Gastroesophageal sphincter (tissue), 4 donors: ENCODE measurements around the gene MYCN. TPM values are rescaled to one million over a fixed set of nuclear protein-coding genes. Genes with fewer than 3 reads are reported as not detected.

ENCODE experiments used
- ATAC-seq: fragments of 150-250 bp; one replicate; pipeline ENCODE4 v1.9.1; 2016; ENCODE audit warnings: mild to moderate bottlenecking, moderate library complexity
- H3K27ac ChIP-seq, 4 donors: fragments of 200-600 bp; sonication (generic) in 3 of 4; 1 replicate in 3 of 4; 2 replicates in 1 of 4; pipeline ENCODE4 v1.5.1; 2016 to 2019
- H3K27me3 ChIP-seq: fragments of 200-600 bp; sonication (generic); one replicate; pipeline ENCODE4 v1.5.1; 2019
- H3K36me3 ChIP-seq, 2 donors: fragments of 200-600 bp; sonication (generic); one replicate each; pipeline ENCODE4 v1.5.1; 2019; ENCODE audit warnings: control low read depth in 1 of 2
- H3K4me1 ChIP-seq, 3 donors: fragments of 200-600 bp; sonication (generic); 1 replicate in 2 of 3; 2 replicates in 1 of 3; pipeline ENCODE4 v1.5.1; 2016 to 2019; ENCODE audit warnings: control low read depth in 2 of 3
- H3K4me3 ChIP-seq, 2 donors: fragments of 200-600 bp; sonication (generic); one replicate each; pipeline ENCODE4 v1.5.1; 2019; ENCODE audit warnings: mild to moderate bottlenecking in 1 of 2, moderate library complexity in 1 of 2
- H3K9me3 ChIP-seq, 3 donors: fragments of 200-600 bp; sonication (generic); one replicate each; pipeline ENCODE4 v1.5.1; 2017 to 2019; ENCODE audit warnings: control low read depth in 2 of 3
- CTCF ChIP-seq, 4 experiments: fragments of 200-600 bp in 2 of 4; fragments of 450-650 bp in 2 of 4; sonication (generic) in 1 of 4; IDR thresholded peaks; one replicate each; pipeline ENCODE4 v1.5.1; 2017 to 2019; ENCODE audit warnings: antibody characterized with exemption in 4 of 4, mild to moderate bottlenecking in 2 of 4, moderate library complexity in 2 of 4
- EP300 ChIP-seq: sonication (generic); formaldehyde crosslinking; IDR thresholded peaks from one replicate; pipeline ENCODE4 v1.6.1; 2017; ENCODE audit warnings: antibody characterized with exemption, mild to moderate bottlenecking
- POLR2A ChIP-seq, 2 donors: fragments of 450-650 bp; IDR thresholded peaks; one replicate each; pipeline ENCODE4 v1.6.1; 2017; ENCODE audit warnings: antibody characterized with exemption in 2 of 2, mild to moderate bottlenecking in 2 of 2, moderate library complexity in 1 of 2
- POLR2AphosphoS5 ChIP-seq: sonication (generic); formaldehyde crosslinking; IDR thresholded peaks from one replicate; pipeline ENCODE4 v1.6.1; 2017; ENCODE audit warnings: antibody characterized with exemption
- WGBS, 2 donors: methylation state at CpG; one replicate each; pipeline ENCODE4 v1.1.5; 2018; ENCODE audit warnings: low coverage in 1 of 2; 5-methylcytosine and 5-hydroxymethylcytosine counted together
- total RNA-seq, 4 donors: library from RNA; depleted of rRNA; stranded (reverse); fragments of >200 nt; gene quantifications; one replicate each; pipeline ENCODE4 v1.1.0, GENCODE V29; 2016

Gene MYCN
- total RNA-seq, 4 donors from 2014 or later, result 0.13 to 0.46 (median 0.35) TPM; not detected in 1

DNA sequence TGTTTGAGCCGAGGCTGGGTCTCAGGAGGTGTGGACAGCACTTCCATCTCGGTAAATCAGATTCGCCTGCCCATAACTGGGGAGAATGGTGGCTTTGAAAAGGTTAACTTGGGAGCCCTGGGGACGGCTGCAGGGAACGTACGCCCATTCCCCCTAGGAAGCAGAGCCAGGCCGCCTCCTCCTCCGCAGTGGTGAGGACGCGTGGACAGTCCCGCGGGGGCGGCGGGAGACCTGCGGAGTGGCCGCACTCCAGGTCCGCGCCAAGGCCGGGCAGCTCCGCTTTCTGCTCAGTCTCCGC is 845 bp upstream of the MYCN start:
- TF ChIP-seq CTCF (IDR thresholded peaks at IDR 0.05) (peak in 1 of 4 experiments; percentile 84), EP300 (no peak), POLR2AphosphoS5 (no peak), POLR2A (IDR thresholded peaks at IDR 0.05) (no peak)
- Histone ChIP-seq H3K9me3 (no peaks in the 10 kb centered on the region), H3K4me1 (peaks cover 0 to 53% (median 31%) of the 10 kb centered on the region in 3 donors), H3K36me3 (no peaks in the 10 kb centered on the region), H3K27ac (no peak overlapping the region), H3K27me3 (peaks cover 54% of the 10 kb centered on the region), H3K4me3 (peak overlapping the region in 1 of 2 donors; percentile 52)
- WGBS, 2 donors, result 0 to 6% methylated on average over 3 to 10 of the region's 21 CpGs
- peak; percentile 74 for ATAC-seq

GRCh38 chr2:15940661-15941480 is 521 bp downstream of the MYCN start:
- WGBS, 2 donors, result 0% methylated on average over 4 of the region's 52 CpGs; no CpG with 5 or more reads in 1 of the 2 donors
- peaks cover 0 to 5% of the 10 kb centered on the region in 2 donors for H3K36me3 ChIP-seq
- no peak for ATAC-seq
- peaks cover 0 to 53% (median 31%) of the 10 kb centered on the region in 3 donors for H3K4me1 ChIP-seq
- H3K9me3 ChIP-seq, result no peaks in the 10 kb centered on the region
- no peak overlapping the region for H3K27ac ChIP-seq
- H3K27me3 ChIP-seq, result peaks cover 62% of the 10 kb centered on the region
- no peak for TF ChIP-seq CTCF (IDR thresholded peaks at IDR 0.05)
- H3K4me3 ChIP-seq, result peak overlapping the region; percentile 15 to 52

GRCh38 chr2:15941481-15941850 is 1.1 kb downstream of the MYCN start:
- peaks cover 0 to 5% of the 10 kb centered on the region in 2 donors for H3K36me3 ChIP-seq
- H3K4me1 ChIP-seq, result peaks cover 0 to 53% (median 31%) of the 10 kb centered on the region in 3 donors
- TF ChIP-seq EP300 (no peak), POLR2A (IDR thresholded peaks at IDR 0.05) (no peak), CTCF (IDR thresholded peaks at IDR 0.05) (no peak), POLR2AphosphoS5 (no peak)
- WGBS, 2 donors, result 0% methylated on average over 3 to 6 of the region's 14 CpGs
- no peak overlapping the region for H3K27ac ChIP-seq
- ATAC-seq, result no peak
- H3K4me3 ChIP-seq, result peak overlapping the region in 1 of 2 donors; percentile 52
- H3K9me3 ChIP-seq, result no peaks in the 10 kb centered on the region
- peaks cover 63% of the 10 kb centered on the region for H3K27me3 ChIP-seq

- Histone ChIP-seq H3K27ac (peak overlapping the region in 1 of 4 donors; percentile 24), H3K4me1 (peaks cover 0 to 53% (median 31%) of the 10 kb centered on the region in 3 donors), H3K27me3 (peaks cover 63% of the 10 kb centered on the region), H3K4me3 (peak overlapping the region; percentile 3 to 52), H3K36me3 (peaks cover 0 to 5% of the 10 kb centered on the region in 2 donors), H3K9me3 (no peaks in the 10 kb centered on the region)
- ATAC-seq, result no peak
- TF ChIP-seq EP300, result no peak
- no CpG with 5 or more reads among the region's 98 CpGs for WGBS, 2 donors
Observed at GRCh38 chr2:15941871-15942710, 1.7 kb downstream of the MYCN start.

DNA sequence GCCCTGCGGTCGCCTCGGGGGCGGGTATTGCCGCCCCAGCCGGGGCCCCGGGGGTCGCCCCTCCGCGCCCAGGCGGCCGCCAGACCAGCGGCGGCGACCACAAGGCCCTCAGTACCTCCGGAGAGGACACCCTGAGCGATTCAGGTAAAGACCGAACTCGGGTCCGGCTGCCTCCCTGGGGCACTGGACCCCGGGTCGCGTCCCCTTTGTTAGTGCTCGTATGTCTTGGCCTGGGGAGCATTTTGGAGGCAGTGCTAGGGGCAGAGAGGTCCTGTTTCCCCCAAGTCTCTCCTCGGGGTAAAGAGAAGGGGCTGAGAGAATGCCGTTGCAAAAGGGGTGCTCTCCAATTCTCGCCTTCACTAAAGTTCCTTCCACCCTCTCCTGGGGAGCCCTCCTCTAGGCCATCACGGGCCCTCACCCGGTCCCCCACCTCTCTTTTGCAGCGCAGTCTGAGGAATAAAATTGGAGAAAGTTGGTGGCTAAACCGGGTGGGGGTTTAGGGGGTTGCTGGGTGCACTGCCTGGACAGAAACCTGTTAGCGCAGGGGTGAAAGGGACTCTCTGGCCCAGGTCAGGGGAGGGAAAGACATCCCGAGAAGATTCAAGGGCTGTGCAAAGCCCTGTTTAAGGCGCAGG is 2.5 kb downstream of the MYCN start:
- Histone ChIP-seq H3K4me3 (peak overlapping the region in 1 of 2 donors; percentile 52), H3K27ac (no peak overlapping the region), H3K9me3 (no peaks in the 10 kb centered on the region), H3K36me3 (peaks cover 0 to 5% of the 10 kb centered on the region in 2 donors), H3K27me3 (peaks cover 63% of the 10 kb centered on the region), H3K4me1 (peaks cover 0 to 53% (median 31%) of the 10 kb centered on the region in 3 donors)
- 32 to 38% methylated on average over 6 to 14 of the region's 34 CpGs for whole genome bisulfite sequencing, 2 donors
- ATAC-seq, result no peak
- TF ChIP-seq CTCF (IDR thresholded peaks at IDR 0.05), result no peak
- TF ChIP-seq EP300, result no peak
- TF ChIP-seq POLR2A (IDR thresholded peaks at IDR 0.05), result no peak
- no peak for TF ChIP-seq POLR2AphosphoS5
